ENCODE results near the gene GPR183. TPM values are rescaled to one million over a fixed set of nuclear protein-coding genes. Genes with fewer than 3 reads are reported as not detected.

Gene GPR183
- total RNA-seq, 1 experiment from 2014 or later = 0.15 TPM

GRCh38 chr13:99330942-99331341 lies 23.7 kb upstream of the GPR183 start:
- no peak overlapping the region for H3K27ac ChIP-seq (ENCODE audit: low read length)
- H3K4me1 ChIP-seq (ENCODE audit: control insufficient read depth, insufficient read depth, low read length) = no peaks in the 10 kb centered on the region
- H3K9me3 ChIP-seq (ENCODE audit: control insufficient read depth, insufficient read depth, low read depth, low read length) = no peaks in the 10 kb centered on the region
- intact Hi-C loops (cut with micrococcal nuclease; ENCODE audit: unreplicated experiment) = no loop called here
- DNase-seq (ENCODE audit: low read depth, low spot score) = no peak
- ChIA-PET CTCF (no interaction called here), POLR2A (no interaction called here)
- no TSS peak for BruUV-seq (replicated peaks)
- TF ChIP-seq CTCF (IDR thresholded peaks at IDR 0.05) = no peak
- no peak for TF ChIP-seq POLR2AphosphoS5 (IDR thresholded peaks at IDR 0.05; ENCODE audit: low read depth, low read length)
- no peak for TF ChIP-seq SIN3A (IDR thresholded peaks at IDR 0.05; ENCODE audit: borderline replicate concordance, insufficient read depth, low read depth, low read length)
- no peak for TF ChIP-seq REST (IDR thresholded peaks at IDR 0.05; ENCODE audit: insufficient read depth in 1 of 2, low read depth in 2 of 2, low read length in 1 of 2)
- no peak for TF ChIP-seq TCF7L2 (IDR thresholded peaks at IDR 0.05; ENCODE audit: low read depth, low read length)
- in situ Hi-C loops (cut with HindIII; ENCODE audit: low pct_unique_long_range_greater_than_20kb, low sequenced_read_pairs) = no loop called here
- H3K27me3 ChIP-seq (ENCODE audit: control insufficient read depth, insufficient read depth, low read length) = no peaks in the 10 kb centered on the region
- no peaks in the 10 kb centered on the region for H3K36me3 ChIP-seq (ENCODE audit: control insufficient read depth, insufficient read depth, low read length)
- no peak for ATAC-seq
- H3K4me3 ChIP-seq (ENCODE audit: low read depth in 2 of 2, low read length in 2 of 2) = no peak overlapping the region

GRCh38 chr13:99329477-99329876 lies 22.3 kb upstream of the GPR183 start:
- Histone ChIP-seq H3K4me3 (ENCODE audit: low read depth in 2 of 2, low read length in 2 of 2) (no peak overlapping the region), H3K4me1 (ENCODE audit: control insufficient read depth, insufficient read depth, low read length) (no peaks in the 10 kb centered on the region), H3K27me3 (ENCODE audit: control insufficient read depth, insufficient read depth, low read length) (no peaks in the 10 kb centered on the region), H3K9me3 (ENCODE audit: control insufficient read depth, insufficient read depth, low read depth, low read length) (no peaks in the 10 kb centered on the region), H3K36me3 (ENCODE audit: control insufficient read depth, insufficient read depth, low read length) (no peaks in the 10 kb centered on the region), H3K27ac (ENCODE audit: low read length) (no peak overlapping the region)
- in situ Hi-C loops (cut with HindIII; ENCODE audit: low pct_unique_long_range_greater_than_20kb, low sequenced_read_pairs) = no loop called here
- TF ChIP-seq SIN3A (IDR thresholded peaks at IDR 0.05; ENCODE audit: borderline replicate concordance, insufficient read depth, low read depth, low read length) = no peak
- no peak for TF ChIP-seq CTCF (IDR thresholded peaks at IDR 0.05)
- TF ChIP-seq TCF7L2 (IDR thresholded peaks at IDR 0.05; ENCODE audit: low read depth, low read length) = no peak
- TF ChIP-seq REST (IDR thresholded peaks at IDR 0.05; ENCODE audit: insufficient read depth in 1 of 2, low read depth in 2 of 2, low read length in 1 of 2) = no peak
- no peak for TF ChIP-seq POLR2AphosphoS5 (IDR thresholded peaks at IDR 0.05; ENCODE audit: low read depth, low read length)
- ChIA-PET POLR2A (no interaction called here), CTCF (no interaction called here)
- BruUV-seq (replicated peaks) = no TSS peak
- no peak for ATAC-seq
- intact Hi-C loops (cut with micrococcal nuclease; ENCODE audit: unreplicated experiment) = no loop called here
- DNase-seq (ENCODE audit: low read depth, low spot score) = no peak

All from Panc1 (cell line).